Epithelial cell of proximal tubule (primary cell): ENCODE measurements around the gene ADAP1. TPM values are rescaled to one million over a fixed set of nuclear protein-coding genes. Genes with fewer than 3 reads are reported as not detected.

Experiments
- DNase-seq: peaks from one replicate; pipeline ENCODE4 v3.0.0-alpha.2; 2011; ENCODE audit warnings: low read depth
- H3K4me3 ChIP-seq: 2 replicates; pipeline ENCODE4 v1.5.1; 2011; ENCODE audit warnings: low read depth, mild to moderate bottlenecking, low read length
- CTCF ChIP-seq: conservative IDR thresholded peaks from 2 replicates; pipeline ENCODE4 v1.5.1; 2012; ENCODE audit warnings: low read depth, mild to moderate bottlenecking, low read length
- total RNA-seq: library from RNA; depleted of rRNA; stranded (reverse); fragments of >200 nt; gene quantifications from 2 replicates; pipeline ENCODE4 v1.2.3, GENCODE V29; 2015

The ADAP1 gene
- total RNA-seq, 1 donor from 2014 or later: 7.2 TPM

- TF ChIP-seq CTCF: no peak
- no peak for DNase-seq
- no peak overlapping the region for H3K4me3 ChIP-seq
Observed at GRCh38 chr7:880450-880849, 74.0 kb downstream of the ADAP1 start.

- TF ChIP-seq CTCF: no peak
- H3K4me3 ChIP-seq: no peak overlapping the region
- no peak for DNase-seq
Observed at GRCh38 chr7:879706-880105, 74.8 kb downstream of the ADAP1 start.

GRCh38 chr7:879093-879492 lies 75.4 kb downstream of the ADAP1 start:
- TF ChIP-seq CTCF: no peak
- H3K4me3 ChIP-seq: no peak overlapping the region
- DNase-seq: no peak

GRCh38 chr7:877312-878232 lies 76.9 kb downstream of the ADAP1 start:
- no peak for DNase-seq
- H3K4me3 ChIP-seq: peak overlapping the region; percentile 72
- TF ChIP-seq CTCF: peak; percentile 5

GRCh38 chr7:876972-877311 lies 77.5 kb downstream of the ADAP1 start:
- no peak for TF ChIP-seq CTCF
- no peak for DNase-seq
- peak overlapping the region; percentile 72 for H3K4me3 ChIP-seq

GRCh38 chr7:876077-876971 lies 78.2 kb downstream of the ADAP1 start, which contains the start of gene GET4:
Gene GET4, plus strand, starts transcription at chr7:876554. Its CDS starts 92 bp downstream, at chr7:876646.
- TF ChIP-seq CTCF: no peak
- peak within 1 kb of the TSS; percentile 72 for H3K4me3 ChIP-seq

More at GRCh38 chr7:876077-876971, 78.2 kb downstream of the ADAP1 start, which contains the start of gene GET4:
- DNase-seq: no peak
